Sigmoid colon (tissue), 4 donors: ENCODE data around the gene RBM47.

Source experiments
- EP300 ChIP-seq, 4 donors: sonication (generic); formaldehyde crosslinking; IDR thresholded peaks; one replicate each; pipeline ENCODE4 v1.6.1; 2017; ENCODE audit warnings: antibody characterized with exemption in 4 of 4
- POLR2A ChIP-seq, 2 donors: fragments of 450-650 bp; IDR thresholded peaks; one replicate each; pipeline ENCODE4 v1.6.1; 2016; ENCODE audit warnings: antibody characterized with exemption in 2 of 2, mild to moderate bottlenecking in 2 of 2, moderate library complexity in 2 of 2
- TF ChIP-seq, protein P1 (sequence below), 4 experiments: fragments of 450-650 bp in 3 of 4; fragments of 200-600 bp in 1 of 4; IDR thresholded peaks; one replicate each; pipeline ENCODE4 v1.5.1; 2016 to 2019; ENCODE audit warnings: antibody characterized with exemption in 4 of 4, mild to moderate bottlenecking in 3 of 4, moderate library complexity in 2 of 4

DNA sequence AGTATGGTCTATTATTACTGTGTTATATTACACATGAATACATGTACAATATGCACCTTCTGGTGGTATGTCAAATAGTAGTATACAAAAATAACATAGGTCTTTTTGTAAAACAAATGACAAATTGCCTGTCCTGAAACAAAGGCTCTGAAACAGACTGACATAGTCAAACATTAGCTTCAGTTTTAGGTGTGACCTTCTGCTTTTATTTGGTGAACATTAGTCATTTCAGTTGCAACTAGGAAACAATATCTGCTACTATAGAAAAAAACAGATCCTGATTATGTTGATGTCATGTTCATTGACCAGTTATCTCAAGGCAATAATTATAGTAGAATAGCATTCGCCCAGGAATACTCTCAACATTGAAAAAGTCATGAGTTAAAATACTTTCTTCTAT is 171.6 kb downstream of the RBM47 start:
- TF ChIP-seq POLR2A (IDR thresholded peaks at IDR 0.05) (no peak), EP300 (IDR thresholded peaks at IDR 0.05) (no peak)
- TF ChIP-seq, protein P1, sequence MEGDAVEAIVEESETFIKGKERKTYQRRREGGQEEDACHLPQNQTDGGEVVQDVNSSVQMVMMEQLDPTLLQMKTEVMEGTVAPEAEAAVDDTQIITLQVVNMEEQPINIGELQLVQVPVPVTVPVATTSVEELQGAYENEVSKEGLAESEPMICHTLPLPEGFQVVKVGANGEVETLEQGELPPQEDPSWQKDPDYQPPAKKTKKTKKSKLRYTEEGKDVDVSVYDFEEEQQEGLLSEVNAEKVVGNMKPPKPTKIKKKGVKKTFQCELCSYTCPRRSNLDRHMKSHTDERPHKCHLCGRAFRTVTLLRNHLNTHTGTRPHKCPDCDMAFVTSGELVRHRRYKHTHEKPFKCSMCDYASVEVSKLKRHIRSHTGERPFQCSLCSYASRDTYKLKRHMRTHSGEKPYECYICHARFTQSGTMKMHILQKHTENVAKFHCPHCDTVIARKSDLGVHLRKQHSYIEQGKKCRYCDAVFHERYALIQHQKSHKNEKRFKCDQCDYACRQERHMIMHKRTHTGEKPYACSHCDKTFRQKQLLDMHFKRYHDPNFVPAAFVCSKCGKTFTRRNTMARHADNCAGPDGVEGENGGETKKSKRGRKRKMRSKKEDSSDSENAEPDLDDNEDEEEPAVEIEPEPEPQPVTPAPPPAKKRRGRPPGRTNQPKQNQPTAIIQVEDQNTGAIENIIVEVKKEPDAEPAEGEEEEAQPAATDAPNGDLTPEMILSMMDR (IDR thresholded peaks at IDR 0.05): no peak
